IMR-90 (cell line): Measurements from ENCODE around the gene RGS14. TPM values are rescaled to one million over a fixed set of nuclear protein-coding genes. Genes with fewer than 3 reads are reported as not detected.

Source experiments
- ATAC-seq: fragments of 200-7000 bp; cut with Tn5 transposase; 2 replicates; pipeline ENCODE4 v1.9.1; 2020; ENCODE audit warnings: low read depth, mild to moderate bottlenecking, moderate library complexity
- BruUV-seq: library from RNA; stranded (reverse); fragments of 400-500 nt; replicated peaks from 2 replicates; lab custom pipeline; 2021; lab: Mats Ljungman, UMichigan
- CTCF ChIA-PET: fragments of 300-600 bp; formaldehyde crosslinking; extraction: SDS; loops from one replicate; lab custom pipeline; 2021; ENCODE audit warnings: antibody characterized with exemption; lab: Yijun Ruan, JAX
- POLR2A ChIA-PET: fragments of 300-600 bp; sonication (Branson Sonifier 250); formaldehyde crosslinking; loops from one replicate; lab custom pipeline; 2022; ENCODE audit warnings: antibody characterized with exemption; ENCODE audit not compliant: unreplicated experiment; lab: Charles Lee
- DNase-seq: peaks from one replicate; pipeline ENCODE4 v3.0.0; 2013
- H2AFZ ChIP-seq: replicated peaks from 2 replicates; pipeline ENCODE3; 2013; ENCODE audit warnings: low read length, mild to moderate bottlenecking; ENCODE audit not compliant: poor library complexity
- H2AK5ac ChIP-seq: 2 replicates; pipeline ENCODE4 v1.6.1; 2013; ENCODE audit warnings: low read depth, low read length, inconsistent platforms
- H2AK9ac ChIP-seq: replicated peaks from 2 replicates; pipeline ENCODE3; 2013; ENCODE audit warnings: mild to moderate bottlenecking, low read depth, low read length, moderate library complexity; ENCODE audit not compliant: poor library complexity
- H2BK120ac ChIP-seq: 2 replicates; pipeline ENCODE4 v1.6.1; 2013; ENCODE audit warnings: low read depth, low read length, inconsistent platforms
- H2BK15ac ChIP-seq: 3 replicates; pipeline ENCODE4 v1.6.1; 2013; ENCODE audit warnings: low read depth, low read length, inconsistent platforms
- H2BK20ac ChIP-seq: 2 replicates; pipeline ENCODE4 v1.6.1; 2013; ENCODE audit warnings: low read depth, mild to moderate bottlenecking, inconsistent platforms, low read length, moderate library complexity
- H2BK5ac ChIP-seq: 2 replicates; pipeline ENCODE4 v1.6.1; 2013; ENCODE audit warnings: mild to moderate bottlenecking, low read depth, low read length, inconsistent platforms; ENCODE audit not compliant: poor library complexity, severe bottlenecking
- H3K14ac ChIP-seq: replicated peaks from 2 replicates; pipeline ENCODE4 v1.6.1; 2013; ENCODE audit warnings: low read depth, low read length, inconsistent platforms
- H3K18ac ChIP-seq: 2 replicates; pipeline ENCODE4 v1.6.1; 2013; ENCODE audit warnings: low read depth, low read length, control low read depth
- H3K23ac ChIP-seq: 2 replicates; pipeline ENCODE4 v1.6.1; 2013; ENCODE audit warnings: low read depth, low read length, inconsistent platforms
- H3K27ac ChIP-seq: 2 replicates; pipeline ENCODE4 v1.5.1; 2013; ENCODE audit warnings: mild to moderate bottlenecking, control low read depth, low read length; ENCODE audit not compliant: insufficient read depth
- H3K27me3 ChIP-seq: 2 replicates; pipeline ENCODE4 v1.6.1; 2013; ENCODE audit warnings: low read length; ENCODE audit not compliant: control insufficient read depth, insufficient read depth
- H3K36me3 ChIP-seq: 2 replicates; pipeline ENCODE4 v1.6.1; 2013; ENCODE audit warnings: low read length, mixed read lengths; ENCODE audit not compliant: control insufficient read depth, insufficient read depth
- H3K4ac ChIP-seq: 2 replicates; pipeline ENCODE4 v1.6.1; 2013; ENCODE audit warnings: low read depth, low read length, inconsistent platforms
- H3K4me1 ChIP-seq: 2 replicates; pipeline ENCODE4 v1.6.1; 2013; ENCODE audit warnings: low read length, mixed read lengths; ENCODE audit not compliant: control insufficient read depth, insufficient read depth
- H3K4me2 ChIP-seq: 2 replicates; pipeline ENCODE4 v1.6.1; 2013; ENCODE audit warnings: low read depth, mild to moderate bottlenecking, control low read depth, low read length, moderate library complexity
- H3K4me3 ChIP-seq: 2 replicates; pipeline ENCODE4 v1.5.1; 2013; ENCODE audit warnings: low read depth, mild to moderate bottlenecking, control low read depth, low read length, moderate library complexity; ENCODE audit not compliant: insufficient read depth
- H3K56ac ChIP-seq: 2 replicates; pipeline ENCODE4 v1.6.1; 2013; ENCODE audit warnings: low read length, inconsistent platforms; ENCODE audit not compliant: insufficient read depth; ENCODE audit errors: extremely low read depth
- H3K79me1 ChIP-seq, 2 experiments: 2 replicates each; pipeline ENCODE4 v1.6.1; 2013; ENCODE audit warnings: low read length in 2 of 2, inconsistent platforms in 1 of 2, low read depth in 1 of 2
- H3K9ac ChIP-seq: 2 replicates; pipeline ENCODE4 v1.6.1; 2013; ENCODE audit warnings: low read depth, low read length, control low read depth
- H3K9me1 ChIP-seq: 2 replicates; pipeline ENCODE4 v1.6.1; 2013; ENCODE audit warnings: low read length, inconsistent platforms; ENCODE audit not compliant: insufficient read depth
- H3K9me3 ChIP-seq: 2 replicates; pipeline ENCODE4 v1.6.1; 2013; ENCODE audit warnings: low read length; ENCODE audit not compliant: control insufficient read depth, insufficient read depth
- H4K20me1 ChIP-seq: 2 replicates; pipeline ENCODE4 v1.6.1; 2013; ENCODE audit warnings: low read length, inconsistent platforms; ENCODE audit not compliant: insufficient read depth
- H4K5ac ChIP-seq: 2 replicates; pipeline ENCODE4 v1.6.1; 2013; ENCODE audit warnings: mild to moderate bottlenecking, low read depth, low read length, control low read depth
- H4K8ac ChIP-seq, 2 experiments: 2 replicates each; pipeline ENCODE4 v1.6.1; 2013; ENCODE audit warnings: low read depth in 2 of 2, low read length in 2 of 2, control low read depth in 1 of 2, inconsistent platforms in 1 of 2
- H4K91ac ChIP-seq: 2 replicates; pipeline ENCODE4 v1.6.1; 2013; ENCODE audit warnings: low read depth, low read length, inconsistent platforms; ENCODE audit not compliant: insufficient read depth
- BHLHE40 ChIP-seq: fragments of 150-350 bp; IDR thresholded peaks from 2 replicates; pipeline ENCODE4 v1.6.1; 2016; ENCODE audit warnings: mild to moderate bottlenecking, low read depth, low read length
- CHD1 ChIP-seq: IDR thresholded peaks from 2 replicates; pipeline ENCODE4 v1.6.1; 2012; ENCODE audit warnings: low read depth, low read length, improper control_type of control experiment
- FOS ChIP-seq: fragments of 150-350 bp; IDR thresholded peaks from 2 replicates; pipeline ENCODE4 v1.6.1; 2016; ENCODE audit warnings: low read depth, low read length
- MAZ ChIP-seq: IDR thresholded peaks from 2 replicates; pipeline ENCODE4 v1.6.1; 2012; ENCODE audit warnings: low read depth, mild to moderate bottlenecking, low read length, improper control_type of control experiment, moderate library complexity, borderline replicate concordance
- MXI1 ChIP-seq: IDR thresholded peaks from 2 replicates; pipeline ENCODE4 v1.6.1; 2012; ENCODE audit warnings: low read depth, mild to moderate bottlenecking, low read length, moderate library complexity, borderline replicate concordance
- NFE2L2 ChIP-seq: fragments of 150-350 bp; IDR thresholded peaks from 2 replicates; pipeline ENCODE4 v1.6.1; 2016; ENCODE audit warnings: low read depth, mild to moderate bottlenecking, low read length
- RAD21 ChIP-seq: IDR thresholded peaks from 2 replicates; pipeline ENCODE4 v1.6.1; 2012; ENCODE audit warnings: low read length, improper control_type of control experiment
- RCOR1 ChIP-seq: IDR thresholded peaks from 2 replicates; pipeline ENCODE4 v1.6.1; 2012; ENCODE audit warnings: mild to moderate bottlenecking, low read length, improper control_type of control experiment; ENCODE audit not compliant: insufficient replicate concordance
- RFX5 ChIP-seq: IDR thresholded peaks from 2 replicates; pipeline ENCODE4 v1.8.0; 2012; ENCODE audit warnings: low read depth, mild to moderate bottlenecking, low read length, moderate library complexity
- SMC3 ChIP-seq: fragments of 150-350 bp; IDR thresholded peaks from 2 replicates; pipeline ENCODE4 v1.6.1; 2016; ENCODE audit warnings: low read depth, mild to moderate bottlenecking, antibody characterized with exemption, low read length, moderate library complexity
- WGBS, 2 experiments: methylation state at CpG; one replicate each; pipeline versions ENCODE4 v1.1.5 to v1.1.7; 2013; ENCODE audit warnings: missing lambda C conversion rate in 2 of 2; ENCODE audit not compliant: insufficient read length in 1 of 2; ENCODE audit errors: extremely low coverage in 2 of 2; 5-methylcytosine and 5-hydroxymethylcytosine counted together
- dilution Hi-C: fragments of 300-500 bp; cut with HindIII; formaldehyde crosslinking; loops from one replicate; pipeline ENCODE4 v1.14.3; 2018; ENCODE audit warnings: low sequenced_read_pairs; ENCODE audit not compliant: unreplicated experiment
- in situ Hi-C: fragments of 300-500 bp; cut with MboI; formaldehyde crosslinking; loops from 3 replicates; pipeline ENCODE4 v1.14.3; 2019; ENCODE audit warnings: low sequenced_read_pairs, inconsistent platforms, mixed read lengths
- intact Hi-C: fragments of 100-400 bp; cut with micrococcal nuclease; formaldehyde crosslinking; loops from 2 replicates; pipeline ENCODE4 v1.10.0; 2022
- polyA plus RNA-seq, 3 experiments: library from polyadenylated mRNA; depleted of rRNA; stranded (reverse); fragments of >200 nt; gene quantifications; 2 replicates each; pipeline ENCODE4 v1.2.3, GENCODE V29; 2012; ENCODE audit warnings: low replicate concordance in 1 of 3
- total RNA-seq: library from RNA; depleted of rRNA; stranded (reverse); fragments of >200 nt; gene quantifications from 2 replicates; pipeline ENCODE4 v1.2.3, GENCODE V29; 2012
- TF ChIP-seq, protein P1 (sequence below): conservative IDR thresholded peaks from 2 replicates; pipeline ENCODE4 v1.5.1; 2012; ENCODE audit warnings: mild to moderate bottlenecking, low read depth, low read length, improper control_type of control experiment
- TF ChIP-seq, protein P2 (sequence below): fragments of 150-350 bp; IDR thresholded peaks from 2 replicates; pipeline ENCODE4 v1.6.1; 2017; ENCODE audit warnings: mild to moderate bottlenecking, antibody characterized with exemption, low read length, low read depth
- TF ChIP-seq, protein P3 (sequence below): fragments of 150-350 bp; IDR thresholded peaks from 2 replicates; pipeline ENCODE4 v1.6.1; 2016; ENCODE audit warnings: low read depth, mild to moderate bottlenecking, low read length, moderate library complexity, borderline replicate concordance

The RGS14 gene
- total and polyA plus RNA-seq, 2 of the 4 experiments (the other 2 are of a cell fraction), result 1.1 to 6.5 TPM

DNA sequence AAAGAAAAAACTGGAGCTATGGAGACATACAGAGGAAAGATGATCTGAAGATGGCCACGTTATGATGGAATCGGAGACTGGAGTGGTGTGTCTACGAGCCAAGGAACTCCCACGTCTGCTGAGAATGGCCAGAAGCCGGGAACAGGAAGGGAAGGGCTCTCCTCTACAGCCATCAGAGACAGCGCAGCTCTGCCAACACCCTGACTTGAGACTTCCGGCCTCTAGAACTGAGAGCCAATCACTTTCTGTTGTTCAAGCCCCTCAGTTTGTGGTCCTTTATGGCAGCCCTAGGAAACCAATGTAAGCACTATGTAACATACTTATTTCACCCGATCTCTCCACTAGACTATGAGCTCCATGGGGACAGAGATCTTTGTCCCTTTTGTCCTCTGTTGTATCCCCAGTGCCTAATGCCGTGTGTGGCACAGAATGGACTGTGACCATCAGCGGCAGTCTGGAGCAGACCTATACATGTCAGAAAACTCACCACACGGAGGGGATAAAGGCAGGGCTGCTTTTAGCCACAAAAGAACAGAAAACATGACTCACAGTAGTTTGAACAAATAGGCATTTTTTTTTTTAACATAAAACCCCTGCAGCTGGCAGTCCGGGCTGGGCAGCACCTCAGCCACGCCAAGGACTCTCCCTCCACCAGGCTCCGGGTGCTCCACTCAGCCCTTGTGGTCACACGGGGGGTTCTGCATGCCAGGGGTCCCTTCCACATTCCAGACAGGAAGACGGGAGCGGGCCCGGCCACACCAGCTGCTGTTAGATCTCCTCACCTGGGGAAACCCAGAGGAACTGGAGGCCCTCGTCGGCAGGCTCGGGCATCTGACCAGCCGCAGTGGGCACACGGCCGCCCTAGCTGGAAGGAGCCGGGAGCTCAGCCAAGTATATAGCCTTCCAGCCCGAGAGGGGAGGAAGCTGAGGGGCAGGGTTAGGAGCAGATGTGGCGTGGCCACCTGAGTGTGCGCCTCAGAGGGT lies 29.9 kb upstream of the RGS14 start:
- ChIA-PET POLR2A (no interaction called here), CTCF (interaction anchor here (0.6 to 1.1 kb wide), 2 partner anchors 10 to 27 kb away, joined by 5 read pairs; no protein-coding TSS in a partner anchor)
- H3K4me2 ChIP-seq, result no peak overlapping the region
- H3K14ac ChIP-seq, result no peak overlapping the region
- intact Hi-C loops, result no loop called here
- H4K91ac ChIP-seq, result no peak overlapping the region
- DNase-seq, result peak; percentile 33
- no peaks in the 10 kb centered on the region for H3K9me3 ChIP-seq
- in situ Hi-C loops, result no loop called here
- dilution Hi-C loops, result no loop called here
- no peak overlapping the region for H2BK15ac ChIP-seq
- peaks cover 31% of the 10 kb centered on the region for H3K36me3 ChIP-seq
- H2AK9ac ChIP-seq, result peak overlapping the region; percentile 89
- peak; percentile 38; the same call in 1 of the 2 replicates for ATAC-seq
- no peak overlapping the region for H3K23ac ChIP-seq
- H3K4me3 ChIP-seq, result no peak overlapping the region
- no peak overlapping the region for H2BK20ac ChIP-seq
- no peak overlapping the region for H3K56ac ChIP-seq
- H4K8ac ChIP-seq, result no peak overlapping the region
- H4K5ac ChIP-seq, result no peak overlapping the region
- no peak overlapping the region for H3K9ac ChIP-seq
- no peak overlapping the region for H2BK5ac ChIP-seq
- peaks cover 2% of the 10 kb centered on the region; the same call in 1 of the 2 replicates for H3K4me1 ChIP-seq
- no peak overlapping the region for H3K27ac ChIP-seq
- H3K4ac ChIP-seq, result no peak overlapping the region
- peaks cover 5% of the 10 kb centered on the region for H4K20me1 ChIP-seq
- peaks cover 5 to 27% of the 10 kb centered on the region in 2 experiments; a peak in 3 of 4 replicates for H3K79me1 ChIP-seq
- peak overlapping the region; percentile 56 for H2AFZ ChIP-seq
- H3K9me1 ChIP-seq, result peaks cover 2% of the 10 kb centered on the region; the same call in 1 of the 2 replicates
- no peak overlapping the region for H3K18ac ChIP-seq
- H3K27me3 ChIP-seq, result no peaks in the 10 kb centered on the region
- no peak overlapping the region for H2AK5ac ChIP-seq
- 80% methylated on average over 10 of the region's 28 CpGs; no CpG with 5 or more reads in 1 of the 2 experiments for WGBS, 2 experiments
- BruUV-seq, result no TSS peak
- H2BK120ac ChIP-seq, result no peak overlapping the region
- TF ChIP-seq RAD21, result no peak
- TF ChIP-seq, protein P1, sequence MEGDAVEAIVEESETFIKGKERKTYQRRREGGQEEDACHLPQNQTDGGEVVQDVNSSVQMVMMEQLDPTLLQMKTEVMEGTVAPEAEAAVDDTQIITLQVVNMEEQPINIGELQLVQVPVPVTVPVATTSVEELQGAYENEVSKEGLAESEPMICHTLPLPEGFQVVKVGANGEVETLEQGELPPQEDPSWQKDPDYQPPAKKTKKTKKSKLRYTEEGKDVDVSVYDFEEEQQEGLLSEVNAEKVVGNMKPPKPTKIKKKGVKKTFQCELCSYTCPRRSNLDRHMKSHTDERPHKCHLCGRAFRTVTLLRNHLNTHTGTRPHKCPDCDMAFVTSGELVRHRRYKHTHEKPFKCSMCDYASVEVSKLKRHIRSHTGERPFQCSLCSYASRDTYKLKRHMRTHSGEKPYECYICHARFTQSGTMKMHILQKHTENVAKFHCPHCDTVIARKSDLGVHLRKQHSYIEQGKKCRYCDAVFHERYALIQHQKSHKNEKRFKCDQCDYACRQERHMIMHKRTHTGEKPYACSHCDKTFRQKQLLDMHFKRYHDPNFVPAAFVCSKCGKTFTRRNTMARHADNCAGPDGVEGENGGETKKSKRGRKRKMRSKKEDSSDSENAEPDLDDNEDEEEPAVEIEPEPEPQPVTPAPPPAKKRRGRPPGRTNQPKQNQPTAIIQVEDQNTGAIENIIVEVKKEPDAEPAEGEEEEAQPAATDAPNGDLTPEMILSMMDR, result no peak
- TF ChIP-seq, protein P2, sequence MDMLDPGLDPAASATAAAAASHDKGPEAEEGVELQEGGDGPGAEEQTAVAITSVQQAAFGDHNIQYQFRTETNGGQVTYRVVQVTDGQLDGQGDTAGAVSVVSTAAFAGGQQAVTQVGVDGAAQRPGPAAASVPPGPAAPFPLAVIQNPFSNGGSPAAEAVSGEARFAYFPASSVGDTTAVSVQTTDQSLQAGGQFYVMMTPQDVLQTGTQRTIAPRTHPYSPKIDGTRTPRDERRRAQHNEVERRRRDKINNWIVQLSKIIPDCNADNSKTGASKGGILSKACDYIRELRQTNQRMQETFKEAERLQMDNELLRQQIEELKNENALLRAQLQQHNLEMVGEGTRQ, result no peak
- TF ChIP-seq RCOR1, result no peak
- TF ChIP-seq MXI1, result no peak
- no peak for TF ChIP-seq NFE2L2
- no peak for TF ChIP-seq RFX5
- TF ChIP-seq FOS, result no peak
- no peak for TF ChIP-seq BHLHE40
- TF ChIP-seq, protein P3, sequence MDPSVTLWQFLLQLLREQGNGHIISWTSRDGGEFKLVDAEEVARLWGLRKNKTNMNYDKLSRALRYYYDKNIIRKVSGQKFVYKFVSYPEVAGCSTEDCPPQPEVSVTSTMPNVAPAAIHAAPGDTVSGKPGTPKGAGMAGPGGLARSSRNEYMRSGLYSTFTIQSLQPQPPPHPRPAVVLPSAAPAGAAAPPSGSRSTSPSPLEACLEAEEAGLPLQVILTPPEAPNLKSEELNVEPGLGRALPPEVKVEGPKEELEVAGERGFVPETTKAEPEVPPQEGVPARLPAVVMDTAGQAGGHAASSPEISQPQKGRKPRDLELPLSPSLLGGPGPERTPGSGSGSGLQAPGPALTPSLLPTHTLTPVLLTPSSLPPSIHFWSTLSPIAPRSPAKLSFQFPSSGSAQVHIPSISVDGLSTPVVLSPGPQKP, result no peak
- no peak for TF ChIP-seq SMC3
- no peak for TF ChIP-seq CHD1
- no peak for TF ChIP-seq MAZ
